HS-27A (cell line): Measurements from ENCODE around the gene TGFB3.
"Not testable (repeated sequence)": the region's sequence is repeated elsewhere in the genome, so short reads cannot be mapped to it uniquely, and the experiment has no call there.

Source experiments
- DNase-seq: peaks from one replicate; pipeline ENCODE4 v3.0.0-alpha.2; 2012; ENCODE audit warnings: low read depth, missing footprints

The TGFB3 gene

GRCh38 chr14:75960231-75960630, 21.6 kb downstream of the TGFB3 start:
- DNase-seq = no peak

GRCh38 chr14:75959031-75959430, 22.8 kb downstream of the TGFB3 start:
- DNase-seq = no peak

DNA sequence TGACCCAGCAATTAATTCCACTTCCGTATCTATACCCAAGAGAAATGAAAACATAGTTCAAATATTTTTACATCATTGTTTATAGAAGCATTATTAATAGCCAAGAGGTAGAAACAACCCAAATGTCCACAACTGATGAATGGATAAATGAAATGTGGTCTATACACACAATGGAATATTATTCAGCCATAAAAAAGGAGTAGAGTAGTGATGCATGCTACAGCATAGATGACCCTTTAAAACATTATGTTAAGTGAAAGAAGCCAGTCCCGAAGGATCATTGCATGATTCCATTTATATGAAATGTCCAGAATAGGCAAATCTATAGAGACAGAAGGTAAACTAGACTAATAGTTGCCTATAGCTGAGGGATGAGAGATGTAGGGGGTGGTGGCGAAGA, 29.3 kb downstream of the TGFB3 start:
- DNase-seq = no peak

DNA sequence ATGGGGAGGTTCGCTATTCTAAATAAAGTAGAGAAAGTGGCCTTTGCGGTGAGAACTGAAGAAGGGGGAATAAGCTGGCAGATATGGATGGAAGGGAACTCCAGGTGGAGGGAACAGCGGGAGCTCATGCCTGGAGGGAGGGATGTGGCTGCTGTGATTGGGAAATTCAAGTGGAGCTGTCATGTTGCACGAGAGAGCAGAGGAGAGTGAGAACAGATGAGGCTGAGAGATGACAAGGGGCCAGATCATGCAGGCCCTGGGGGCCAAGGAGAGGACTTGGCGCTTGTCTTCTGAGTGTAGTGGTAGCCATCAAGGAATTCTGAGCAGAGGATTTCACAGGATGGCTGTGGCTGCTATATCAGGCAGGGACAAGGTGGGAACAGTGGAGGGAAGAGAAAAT, 35.0 kb downstream of the TGFB3 start:
- DNase-seq = no peak

- no peak for DNase-seq
Measured at GRCh38 chr14:75944607-75945241, 37.1 kb downstream of the TGFB3 start.

DNA sequence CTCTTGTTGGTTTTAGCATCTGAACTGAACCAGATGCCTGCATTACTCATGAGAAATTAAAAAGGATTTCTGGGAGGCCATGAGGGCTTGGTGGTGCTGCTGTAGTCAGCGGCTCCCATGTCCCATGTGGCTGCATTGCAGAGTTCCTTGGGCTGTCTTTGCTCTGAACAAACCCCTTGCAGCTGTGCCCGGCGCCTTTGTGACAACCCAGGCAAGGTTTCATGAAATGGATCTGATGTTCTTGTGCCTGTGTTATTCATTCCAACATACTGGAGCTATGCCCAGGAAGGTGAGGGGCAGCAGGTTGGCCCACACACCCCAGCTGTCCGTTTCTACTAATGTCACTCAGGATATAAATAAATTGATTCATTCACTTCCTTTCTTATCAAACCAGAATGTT, 40.8 kb downstream of the TGFB3 start:
- DNase-seq = no peak

GRCh38 chr14:75939200-75939599, 42.6 kb downstream of the TGFB3 start:
- no peak for DNase-seq

GRCh38 chr14:75934998-75935628, 46.7 kb downstream of the TGFB3 start:
- no peak for DNase-seq

GRCh38 chr14:75933712-75934296, 48.0 kb downstream of the TGFB3 start:
- no peak for DNase-seq

GRCh38 chr14:75928690-75929181, 53.1 kb downstream of the TGFB3 start:
- no peak for DNase-seq

GRCh38 chr14:75927564-75928087, 54.2 kb downstream of the TGFB3 start:
- no peak for DNase-seq

DNA sequence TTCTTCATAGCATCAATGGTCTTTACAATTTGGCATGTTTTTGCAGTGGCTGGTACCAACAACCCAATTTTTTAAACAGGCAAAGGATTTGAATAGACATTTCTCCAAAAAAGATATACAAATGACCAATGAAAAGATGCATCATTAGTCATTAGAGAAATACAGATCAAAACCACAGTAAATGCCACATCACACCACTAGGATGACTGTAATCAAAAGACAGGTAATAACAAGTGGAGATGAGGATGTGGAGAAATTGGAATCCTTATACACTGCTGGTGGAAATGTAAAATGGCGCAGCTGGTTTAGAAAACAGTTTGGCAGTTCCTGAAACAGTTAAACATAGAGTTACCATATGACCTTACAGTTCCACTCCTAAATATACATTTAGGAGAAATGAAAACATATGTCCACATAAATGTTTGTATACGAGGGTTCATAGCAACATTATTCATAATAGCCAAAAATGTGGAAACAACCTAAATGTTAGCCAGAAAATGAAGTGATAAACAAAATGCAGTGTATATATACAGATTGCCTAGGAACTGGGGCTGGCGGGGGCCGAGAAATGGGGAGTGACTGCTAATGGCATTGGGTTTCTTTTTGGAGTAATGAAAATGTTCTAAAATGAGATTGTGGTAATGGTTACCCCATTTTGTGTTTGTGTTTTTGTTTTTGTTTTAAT, 55.2 kb downstream of the TGFB3 start:
- no peak for DNase-seq

GRCh38 chr14:75925141-75925840, 56.5 kb downstream of the TGFB3 start:
- DNase-seq = not testable (repeated sequence)

DNA sequence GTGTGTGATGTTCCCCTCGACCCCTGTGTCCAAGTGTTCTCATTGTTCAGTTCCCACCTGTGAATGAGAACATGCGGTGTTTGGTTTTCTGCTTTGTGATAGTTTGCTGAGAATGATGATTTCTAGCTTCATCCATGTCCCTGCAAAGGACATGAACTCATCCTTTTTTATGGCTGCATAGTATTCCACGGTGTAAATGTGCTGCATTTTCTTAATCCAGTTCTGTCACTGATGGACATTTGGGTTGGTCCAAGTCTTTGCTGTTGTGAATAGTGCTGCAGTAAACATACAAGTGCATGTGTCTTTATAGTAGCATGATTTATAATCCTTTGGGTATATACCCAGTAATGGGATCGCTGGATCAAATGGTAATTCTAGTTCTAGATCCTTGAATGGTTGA, 61.4 kb downstream of the TGFB3 start:
- not testable (repeated sequence) for DNase-seq

DNA sequence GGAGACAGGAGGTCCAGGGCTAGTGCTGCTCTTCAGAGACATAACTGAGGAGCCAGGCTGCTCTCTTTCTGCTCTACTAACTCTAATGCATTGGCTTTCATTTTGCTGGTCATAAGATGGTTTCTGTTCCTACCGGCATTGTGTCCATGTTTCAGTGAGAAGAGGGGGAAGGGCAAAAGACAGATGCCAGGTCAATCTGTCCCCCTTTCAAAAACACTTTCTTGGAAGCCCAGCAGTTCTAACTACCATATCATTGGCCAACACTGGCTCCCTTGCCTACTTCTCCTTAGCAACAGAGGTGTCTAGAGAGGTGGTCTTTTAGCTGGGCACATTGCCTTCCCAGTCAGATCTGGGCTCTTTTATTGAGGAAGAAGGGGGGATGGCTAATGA, 63.9 kb downstream of the TGFB3 start:
- no peak for DNase-seq

- DNase-seq = no peak
Measured at GRCh38 chr14:75917322-75917945, 64.4 kb downstream of the TGFB3 start.

- DNase-seq = no peak
Measured at GRCh38 chr14:75915045-75915444, 66.8 kb downstream of the TGFB3 start.

GRCh38 chr14:75913183-75913582, 68.6 kb downstream of the TGFB3 start:
- no peak for DNase-seq

DNA sequence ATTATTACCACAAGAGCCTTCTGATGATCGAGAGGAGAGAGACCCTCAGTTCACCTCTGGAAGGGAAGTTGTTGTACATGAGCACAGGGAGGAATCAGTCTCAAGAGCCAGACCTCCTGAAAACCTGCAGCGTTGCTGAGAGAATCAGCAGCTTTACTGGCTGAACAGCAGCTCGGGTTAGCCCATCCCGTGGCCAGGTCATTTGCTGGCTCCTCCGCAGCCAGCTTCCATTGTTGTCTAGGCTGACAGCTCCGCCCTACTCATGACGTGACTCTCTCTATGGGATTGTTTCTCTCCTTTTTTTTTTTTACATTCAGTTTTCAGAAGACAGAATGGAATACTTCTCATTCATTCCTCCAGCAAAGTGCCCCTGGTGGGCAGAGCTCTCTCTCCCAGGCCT, 69.9 kb downstream of the TGFB3 start:
- no peak for DNase-seq

DNA sequence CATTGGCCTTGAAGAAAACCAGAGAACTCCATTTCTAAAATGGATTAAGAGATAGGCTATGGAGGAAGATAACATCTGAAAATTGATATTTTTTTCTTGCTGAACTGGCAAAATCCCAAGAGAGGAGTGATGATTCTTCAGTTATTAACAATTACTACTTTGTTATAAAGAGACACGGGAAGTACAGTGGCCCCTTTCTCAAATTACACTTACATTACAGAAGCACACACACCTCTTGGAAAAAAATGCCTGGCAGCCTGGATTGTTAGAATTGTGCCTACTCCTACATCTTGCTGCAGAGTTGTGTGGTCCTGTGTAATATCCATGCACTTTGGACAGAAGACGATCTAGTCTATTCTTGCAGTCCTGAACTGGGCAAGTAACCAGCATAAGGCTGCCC, 71.7 kb downstream of the TGFB3 start:
- DNase-seq = no peak

DNA sequence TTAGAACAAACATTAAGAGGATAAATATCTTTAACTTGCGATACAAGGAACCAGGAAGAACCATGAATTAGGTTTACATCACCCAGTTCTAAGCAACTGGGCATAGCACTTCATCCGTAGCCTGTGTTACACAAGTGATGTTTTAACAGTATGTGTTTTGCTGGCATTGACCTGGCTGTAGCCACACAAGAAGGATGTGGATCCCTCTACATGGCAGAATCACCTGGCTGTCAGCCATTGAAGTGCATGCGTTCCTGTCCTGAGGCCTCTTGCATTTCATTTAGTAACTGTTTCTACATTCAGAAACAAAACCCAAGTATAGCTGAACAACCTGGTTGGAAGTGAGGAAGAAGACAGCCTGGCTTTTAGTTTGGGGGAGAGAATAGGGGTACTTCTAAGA, 72.2 kb downstream of the TGFB3 start:
- DNase-seq = no peak
